HepG2 (cell line): ENCODE measurements around the gene PLK3. TPM values are rescaled to one million over a fixed set of nuclear protein-coding genes. Genes with fewer than 3 reads are reported as not detected.

Experiments
- ARID2 ChIP-seq: sonication (generic); formaldehyde crosslinking; IDR thresholded peaks from 2 replicates; pipeline ENCODE4 v1.8.1; 2022; ENCODE audit warnings: mild to moderate bottlenecking, missing genetic modification reagents, borderline replicate concordance
- HNRNPL ChIP-seq: fragments of 200-400 bp; formaldehyde crosslinking; IDR thresholded peaks from 2 replicates; pipeline ENCODE4 v1.6.1; 2017; ENCODE audit warnings: mild to moderate bottlenecking, low read depth, low read length
- KAT7 ChIP-seq: IDR thresholded peaks from 2 replicates; pipeline ENCODE4 v1.6.1; 2018; ENCODE audit warnings: borderline replicate concordance, missing compliant biosample characterization
- KLF9 ChIP-seq: IDR thresholded peaks from 2 replicates; pipeline ENCODE4 v1.6.1; 2016; ENCODE audit warnings: low read depth
- MED13 ChIP-seq: sonication (generic); formaldehyde crosslinking; IDR thresholded peaks from 2 replicates; pipeline ENCODE4 v1.5.0; 2020; ENCODE audit warnings: missing genetic modification reagents
- MED8 ChIP-seq: sonication (generic); formaldehyde crosslinking; IDR thresholded peaks from 2 replicates; pipeline ENCODE4 v1.8.1; 2023; ENCODE audit warnings: mild to moderate bottlenecking, missing genetic modification reagents; ENCODE audit not compliant: insufficient replicate concordance
- PCBP2 ChIP-seq: fragments of 200-400 bp; formaldehyde crosslinking; optimal IDR thresholded peaks from 2 replicates; pipeline ENCODE3; 2018; ENCODE audit warnings: low read length, low read depth; ENCODE audit not compliant: poor library complexity, severe bottlenecking
- RFX3 ChIP-seq: IDR thresholded peaks from 2 replicates; pipeline ENCODE4 v1.6.1; 2016; ENCODE audit warnings: missing biosample characterization, missing genetic modification reagents
- SP140L ChIP-seq: sonication (generic); formaldehyde crosslinking; IDR thresholded peaks from 2 replicates; pipeline ENCODE4 v1.4.0; 2020; ENCODE audit warnings: missing genetic modification reagents, borderline replicate concordance
- ZNF160 ChIP-seq: sonication (generic); formaldehyde crosslinking; IDR thresholded peaks from 2 replicates; pipeline ENCODE4 v1.8.0; 2022; ENCODE audit warnings: mild to moderate bottlenecking, inconsistent platforms, missing genetic modification reagents
- ZNF205 ChIP-seq: IDR thresholded peaks from 2 replicates; pipeline ENCODE4 v1.6.1; 2018; ENCODE audit warnings: missing biosample characterization, missing genetic modification reagents
- ZNF256 ChIP-seq: sonication (generic); formaldehyde crosslinking; conservative IDR thresholded peaks from 2 replicates; pipeline ENCODE4 v1.4.0; 2020; ENCODE audit warnings: missing genetic modification reagents
- ZNF780A ChIP-seq: sonication (generic); formaldehyde crosslinking; IDR thresholded peaks from 2 replicates; pipeline ENCODE4 v1.8.0; 2022; ENCODE audit warnings: mild to moderate bottlenecking, missing genetic modification reagents, moderate library complexity
- ZNF790 ChIP-seq: sonication (generic); formaldehyde crosslinking; IDR thresholded peaks from 2 replicates; pipeline ENCODE4 v1.8.0; 2022; ENCODE audit warnings: missing genetic modification reagents, mild to moderate bottlenecking, borderline replicate concordance
- ZNF83 ChIP-seq: sonication (generic); formaldehyde crosslinking; IDR thresholded peaks from 2 replicates; pipeline ENCODE4 v1.4.0; 2020; ENCODE audit warnings: missing genetic modification reagents, mild to moderate bottlenecking, borderline replicate concordance
- ZNF891 ChIP-seq: sonication (generic); formaldehyde crosslinking; IDR thresholded peaks from 2 replicates; pipeline ENCODE4 v1.5.0; 2020; ENCODE audit warnings: mild to moderate bottlenecking, missing genetic modification reagents
- polyA plus RNA-seq, 8 experiments: library from polyadenylated mRNA; depleted of rRNA in 3 of 8; stranded (reverse) in 7 of 8; unstranded in 1 of 8; fragments of >200 nt; fragmentation: Illumina TruSeq in 4 of 8; extraction: Trizol in 4 of 8; gene quantifications; 2 replicates each; pipeline versions ENCODE4 v1.2.1 to v1.2.3, GENCODE V29; 2011 to 2016; ENCODE audit warnings: low read depth in 4 of 8, missing spikeins in 1 of 8, mixed read lengths in 1 of 8; ENCODE audit not compliant: insufficient read depth in 1 of 8
- total RNA-seq, 5 experiments: library from RNA; depleted of rRNA; stranded (reverse); fragments of >200 nt; fragmentation: Illumina TruSeq; extraction: Trizol; gene quantifications; 2 replicates each; pipeline ENCODE4 v1.2.3, GENCODE V29; 2016; ENCODE audit warnings: low read depth in 1 of 5
- TF ChIP-seq, protein P1 (sequence below): sonication (generic); formaldehyde crosslinking; IDR thresholded peaks from 2 replicates; pipeline ENCODE4 v1.5.1; 2020; ENCODE audit warnings: missing genetic modification reagents, mild to moderate bottlenecking, borderline replicate concordance
- TF ChIP-seq, protein P2 (sequence below): sonication (generic); formaldehyde crosslinking; IDR thresholded peaks from 2 replicates; pipeline ENCODE4 v1.8.0; 2022; ENCODE audit warnings: mild to moderate bottlenecking, missing genetic modification reagents; ENCODE audit not compliant: insufficient replicate concordance
- TF ChIP-seq, protein P3 (sequence below): sonication (generic); formaldehyde crosslinking; IDR thresholded peaks from 2 replicates; pipeline ENCODE4 v1.5.0; 2020; ENCODE audit warnings: mild to moderate bottlenecking, missing genetic modification reagents
- TF ChIP-seq, protein P4 (sequence below): sonication (generic); formaldehyde crosslinking; IDR thresholded peaks from 2 replicates; pipeline ENCODE4 v1.4.0; 2020; ENCODE audit warnings: missing genetic modification reagents, mild to moderate bottlenecking, borderline replicate concordance

PLK3 gene
- total and polyA plus RNA-seq, 2 of the 13 experiments (the other 11 are each of a cell fraction or from before 2014, with no cell fraction given): 9.8 to 16.9 TPM

DNA sequence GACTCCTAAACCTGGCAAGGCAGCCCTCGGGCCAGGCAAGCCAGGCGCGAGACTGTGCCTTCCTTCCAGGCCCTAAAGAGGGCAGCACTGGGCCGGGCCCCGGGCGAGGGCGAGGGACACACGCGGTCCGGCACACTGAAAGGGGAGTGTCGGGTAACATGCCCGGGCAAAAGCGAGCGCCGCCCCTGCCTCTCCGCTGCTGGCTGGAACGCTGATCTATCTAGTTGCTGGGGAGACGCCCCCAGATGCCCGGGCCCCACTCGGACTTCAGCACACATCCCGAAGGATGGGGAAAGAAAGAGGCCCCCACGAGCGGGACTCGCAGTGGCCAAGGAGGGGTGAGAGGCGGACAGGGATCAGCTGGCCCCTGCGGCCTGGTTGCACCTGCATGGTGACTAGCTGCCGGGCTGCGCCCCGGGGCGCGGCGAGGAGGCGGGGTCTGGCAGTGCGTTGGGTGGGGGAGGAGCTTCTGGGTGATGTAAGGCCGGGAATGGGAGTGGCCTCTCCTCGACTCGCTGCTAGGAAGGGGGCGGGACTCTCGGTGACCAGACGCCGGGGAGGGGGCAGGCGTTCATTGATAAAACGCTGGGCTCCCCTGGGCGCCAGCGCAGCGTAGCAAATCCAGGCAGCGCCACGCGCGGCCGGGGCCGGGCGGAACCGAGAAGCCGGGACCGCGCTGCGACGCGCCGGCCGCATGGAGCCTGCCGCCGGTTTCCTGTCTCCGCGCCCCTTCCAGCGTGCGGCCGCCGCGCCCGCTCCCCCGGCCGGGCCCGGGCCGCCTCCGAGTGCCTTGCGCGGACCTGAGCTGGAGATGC lies at the start of gene PLK3 (continued):
- TF ChIP-seq SP140L (CRISPR knock-in tag): no peak; the same call in 1 of the 2 replicates
- TF ChIP-seq RFX3 (CRISPR knock-in tag): no peak; the same call in 1 of the 2 replicates
- TF ChIP-seq, protein P1, sequence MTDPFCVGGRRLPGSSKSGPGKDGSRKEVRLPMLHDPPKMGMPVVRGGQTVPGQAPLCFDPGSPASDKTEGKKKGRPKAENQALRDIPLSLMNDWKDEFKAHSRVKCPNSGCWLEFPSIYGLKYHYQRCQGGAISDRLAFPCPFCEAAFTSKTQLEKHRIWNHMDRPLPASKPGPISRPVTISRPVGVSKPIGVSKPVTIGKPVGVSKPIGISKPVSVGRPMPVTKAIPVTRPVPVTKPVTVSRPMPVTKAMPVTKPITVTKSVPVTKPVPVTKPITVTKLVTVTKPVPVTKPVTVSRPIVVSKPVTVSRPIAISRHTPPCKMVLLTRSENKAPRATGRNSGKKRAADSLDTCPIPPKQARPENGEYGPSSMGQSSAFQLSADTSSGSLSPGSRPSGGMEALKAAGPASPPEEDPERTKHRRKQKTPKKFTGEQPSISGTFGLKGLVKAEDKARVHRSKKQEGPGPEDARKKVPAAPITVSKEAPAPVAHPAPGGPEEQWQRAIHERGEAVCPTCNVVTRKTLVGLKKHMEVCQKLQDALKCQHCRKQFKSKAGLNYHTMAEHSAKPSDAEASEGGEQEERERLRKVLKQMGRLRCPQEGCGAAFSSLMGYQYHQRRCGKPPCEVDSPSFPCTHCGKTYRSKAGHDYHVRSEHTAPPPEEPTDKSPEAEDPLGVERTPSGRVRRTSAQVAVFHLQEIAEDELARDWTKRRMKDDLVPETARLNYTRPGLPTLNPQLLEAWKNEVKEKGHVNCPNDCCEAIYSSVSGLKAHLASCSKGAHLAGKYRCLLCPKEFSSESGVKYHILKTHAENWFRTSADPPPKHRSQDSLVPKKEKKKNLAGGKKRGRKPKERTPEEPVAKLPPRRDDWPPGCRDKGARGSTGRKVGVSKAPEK: no peak
- TF ChIP-seq ZNF160 (CRISPR knock-in tag): no peak; the same call in 1 of the 2 replicates
- peak; percentile 36; the same call in 1 of the 2 replicates for TF ChIP-seq KLF9 (CRISPR knock-in tag)
- no peak for TF ChIP-seq MED8 (CRISPR knock-in tag)
- TF ChIP-seq, protein P2, sequence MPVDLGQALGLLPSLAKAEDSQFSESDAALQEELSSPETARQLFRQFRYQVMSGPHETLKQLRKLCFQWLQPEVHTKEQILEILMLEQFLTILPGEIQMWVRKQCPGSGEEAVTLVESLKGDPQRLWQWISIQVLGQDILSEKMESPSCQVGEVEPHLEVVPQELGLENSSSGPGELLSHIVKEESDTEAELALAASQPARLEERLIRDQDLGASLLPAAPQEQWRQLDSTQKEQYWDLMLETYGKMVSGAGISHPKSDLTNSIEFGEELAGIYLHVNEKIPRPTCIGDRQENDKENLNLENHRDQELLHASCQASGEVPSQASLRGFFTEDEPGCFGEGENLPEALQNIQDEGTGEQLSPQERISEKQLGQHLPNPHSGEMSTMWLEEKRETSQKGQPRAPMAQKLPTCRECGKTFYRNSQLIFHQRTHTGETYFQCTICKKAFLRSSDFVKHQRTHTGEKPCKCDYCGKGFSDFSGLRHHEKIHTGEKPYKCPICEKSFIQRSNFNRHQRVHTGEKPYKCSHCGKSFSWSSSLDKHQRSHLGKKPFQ (CRISPR knock-in tag): peak; percentile 70
- peak; percentile 94 for TF ChIP-seq HNRNPL
- TF ChIP-seq ARID2 (CRISPR knock-in tag): no peak
- no peak for TF ChIP-seq ZNF256 (CRISPR knock-in tag)
- 0 out of 2 replicates have a peak, but pooled peaks have one; percentile 51 for TF ChIP-seq ZNF780A (CRISPR knock-in tag)
- peak; percentile 80; the same call in 1 of the 2 replicates for TF ChIP-seq ZNF83 (CRISPR knock-in tag)
- no peak; the same call in 1 of the 2 replicates for TF ChIP-seq MED13
- TF ChIP-seq, protein P3, sequence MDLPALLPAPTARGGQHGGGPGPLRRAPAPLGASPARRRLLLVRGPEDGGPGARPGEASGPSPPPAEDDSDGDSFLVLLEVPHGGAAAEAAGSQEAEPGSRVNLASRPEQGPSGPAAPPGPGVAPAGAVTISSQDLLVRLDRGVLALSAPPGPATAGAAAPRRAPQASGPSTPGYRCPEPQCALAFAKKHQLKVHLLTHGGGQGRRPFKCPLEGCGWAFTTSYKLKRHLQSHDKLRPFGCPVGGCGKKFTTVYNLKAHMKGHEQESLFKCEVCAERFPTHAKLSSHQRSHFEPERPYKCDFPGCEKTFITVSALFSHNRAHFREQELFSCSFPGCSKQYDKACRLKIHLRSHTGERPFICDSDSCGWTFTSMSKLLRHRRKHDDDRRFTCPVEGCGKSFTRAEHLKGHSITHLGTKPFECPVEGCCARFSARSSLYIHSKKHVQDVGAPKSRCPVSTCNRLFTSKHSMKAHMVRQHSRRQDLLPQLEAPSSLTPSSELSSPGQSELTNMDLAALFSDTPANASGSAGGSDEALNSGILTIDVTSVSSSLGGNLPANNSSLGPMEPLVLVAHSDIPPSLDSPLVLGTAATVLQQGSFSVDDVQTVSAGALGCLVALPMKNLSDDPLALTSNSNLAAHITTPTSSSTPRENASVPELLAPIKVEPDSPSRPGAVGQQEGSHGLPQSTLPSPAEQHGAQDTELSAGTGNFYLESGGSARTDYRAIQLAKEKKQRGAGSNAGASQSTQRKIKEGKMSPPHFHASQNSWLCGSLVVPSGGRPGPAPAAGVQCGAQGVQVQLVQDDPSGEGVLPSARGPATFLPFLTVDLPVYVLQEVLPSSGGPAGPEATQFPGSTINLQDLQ (CRISPR knock-in tag): peak; percentile 30; the same call in 1 of the 2 replicates
- TF ChIP-seq ZNF891 (CRISPR knock-in tag): peak; percentile 78; the same call in 1 of the 2 replicates
- TF ChIP-seq KAT7 (CRISPR knock-in tag): 0 out of 2 replicates have a peak, but pooled peaks have one; percentile 21
- TF ChIP-seq PCBP2: no peak
- TF ChIP-seq, protein P4, sequence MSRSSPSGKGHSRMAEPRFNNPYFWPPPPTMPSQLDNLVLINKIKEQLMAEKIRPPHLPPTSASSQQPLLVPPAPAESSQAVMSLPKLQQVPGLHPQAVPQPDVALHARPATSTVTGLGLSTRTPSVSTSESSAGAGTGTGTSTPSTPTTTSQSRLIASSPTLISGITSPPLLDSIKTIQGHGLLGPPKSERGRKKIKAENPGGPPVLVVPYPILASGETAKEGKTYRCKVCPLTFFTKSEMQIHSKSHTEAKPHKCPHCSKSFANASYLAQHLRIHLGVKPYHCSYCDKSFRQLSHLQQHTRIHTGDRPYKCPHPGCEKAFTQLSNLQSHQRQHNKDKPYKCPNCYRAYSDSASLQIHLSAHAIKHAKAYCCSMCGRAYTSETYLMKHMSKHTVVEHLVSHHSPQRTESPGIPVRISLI: 0 out of 2 replicates have a peak, but pooled peaks have one; percentile 59
- peak; percentile 71; the same call in 1 of the 2 replicates for TF ChIP-seq ZNF205 (CRISPR knock-in tag)
- TF ChIP-seq ZNF790 (CRISPR knock-in tag): peak; percentile 82; the same call in 1 of the 2 replicates
